GM18511 (cell line): ENCODE results near the gene OOSP3.

Experiments used
- ATAC-seq: cut with Tn5 transposase; IDR thresholded peaks from one replicate; pipeline ENCODE4 v1.9.1; 2021; ENCODE audit warnings: mild to moderate bottlenecking, moderate library complexity; ENCODE audit not compliant: unreplicated experiment

OOSP3 gene

GRCh38 chr11:59943997-59944714, 65.6 kb downstream of the OOSP3 start:
- no peak for ATAC-seq

GRCh38 chr11:59944720-59945119, 66.1 kb downstream of the OOSP3 start:
- ATAC-seq, result no peak
